IMR-90 (cell line): ENCODE results near the gene ONECUT1. TPM values are rescaled to one million over a fixed set of nuclear protein-coding genes. Genes with fewer than 3 reads are reported as not detected.

Experiments used
- ATAC-seq: fragments of 200-7000 bp; cut with Tn5 transposase; 2 replicates; pipeline ENCODE4 v1.9.1; 2020; ENCODE audit warnings: low read depth, mild to moderate bottlenecking, moderate library complexity
- BruUV-seq: library from RNA; stranded (reverse); fragments of 400-500 nt; replicated peaks from 2 replicates; lab custom pipeline; 2021; lab: Mats Ljungman, UMichigan
- CTCF ChIA-PET: fragments of 300-600 bp; formaldehyde crosslinking; extraction: SDS; loops from one replicate; lab custom pipeline; 2021; ENCODE audit warnings: antibody characterized with exemption; lab: Yijun Ruan, JAX
- POLR2A ChIA-PET: fragments of 300-600 bp; sonication (Branson Sonifier 250); formaldehyde crosslinking; loops from one replicate; lab custom pipeline; 2022; ENCODE audit warnings: antibody characterized with exemption; ENCODE audit not compliant: unreplicated experiment; lab: Charles Lee
- DNase-seq: peaks from one replicate; pipeline ENCODE4 v3.0.0; 2013
- H2AFZ ChIP-seq: replicated peaks from 2 replicates; pipeline ENCODE3; 2013; ENCODE audit warnings: low read length, mild to moderate bottlenecking; ENCODE audit not compliant: poor library complexity
- H2AK5ac ChIP-seq: 2 replicates; pipeline ENCODE4 v1.6.1; 2013; ENCODE audit warnings: low read depth, low read length, inconsistent platforms
- H2AK9ac ChIP-seq: replicated peaks from 2 replicates; pipeline ENCODE3; 2013; ENCODE audit warnings: mild to moderate bottlenecking, low read depth, low read length, moderate library complexity; ENCODE audit not compliant: poor library complexity
- H2BK120ac ChIP-seq: 2 replicates; pipeline ENCODE4 v1.6.1; 2013; ENCODE audit warnings: low read depth, low read length, inconsistent platforms
- H2BK15ac ChIP-seq: 3 replicates; pipeline ENCODE4 v1.6.1; 2013; ENCODE audit warnings: low read depth, low read length, inconsistent platforms
- H2BK20ac ChIP-seq: 2 replicates; pipeline ENCODE4 v1.6.1; 2013; ENCODE audit warnings: low read depth, mild to moderate bottlenecking, inconsistent platforms, low read length, moderate library complexity
- H2BK5ac ChIP-seq: 2 replicates; pipeline ENCODE4 v1.6.1; 2013; ENCODE audit warnings: mild to moderate bottlenecking, low read depth, low read length, inconsistent platforms; ENCODE audit not compliant: poor library complexity, severe bottlenecking
- H3K14ac ChIP-seq: replicated peaks from 2 replicates; pipeline ENCODE4 v1.6.1; 2013; ENCODE audit warnings: low read depth, low read length, inconsistent platforms
- H3K18ac ChIP-seq: 2 replicates; pipeline ENCODE4 v1.6.1; 2013; ENCODE audit warnings: low read depth, low read length, control low read depth
- H3K23ac ChIP-seq: 2 replicates; pipeline ENCODE4 v1.6.1; 2013; ENCODE audit warnings: low read depth, low read length, inconsistent platforms
- H3K27ac ChIP-seq: 2 replicates; pipeline ENCODE4 v1.5.1; 2013; ENCODE audit warnings: mild to moderate bottlenecking, control low read depth, low read length; ENCODE audit not compliant: insufficient read depth
- H3K27me3 ChIP-seq: 2 replicates; pipeline ENCODE4 v1.6.1; 2013; ENCODE audit warnings: low read length; ENCODE audit not compliant: control insufficient read depth, insufficient read depth
- H3K36me3 ChIP-seq: 2 replicates; pipeline ENCODE4 v1.6.1; 2013; ENCODE audit warnings: low read length, mixed read lengths; ENCODE audit not compliant: control insufficient read depth, insufficient read depth
- H3K4ac ChIP-seq: 2 replicates; pipeline ENCODE4 v1.6.1; 2013; ENCODE audit warnings: low read depth, low read length, inconsistent platforms
- H3K4me1 ChIP-seq: 2 replicates; pipeline ENCODE4 v1.6.1; 2013; ENCODE audit warnings: low read length, mixed read lengths; ENCODE audit not compliant: control insufficient read depth, insufficient read depth
- H3K4me2 ChIP-seq: 2 replicates; pipeline ENCODE4 v1.6.1; 2013; ENCODE audit warnings: low read depth, mild to moderate bottlenecking, control low read depth, low read length, moderate library complexity
- H3K4me3 ChIP-seq: 2 replicates; pipeline ENCODE4 v1.5.1; 2013; ENCODE audit warnings: low read depth, mild to moderate bottlenecking, control low read depth, low read length, moderate library complexity; ENCODE audit not compliant: insufficient read depth
- H3K56ac ChIP-seq: 2 replicates; pipeline ENCODE4 v1.6.1; 2013; ENCODE audit warnings: low read length, inconsistent platforms; ENCODE audit not compliant: insufficient read depth; ENCODE audit errors: extremely low read depth
- H3K79me1 ChIP-seq, 2 experiments: 2 replicates each; pipeline ENCODE4 v1.6.1; 2013; ENCODE audit warnings: low read length in 2 of 2, inconsistent platforms in 1 of 2, low read depth in 1 of 2
- H3K9ac ChIP-seq: 2 replicates; pipeline ENCODE4 v1.6.1; 2013; ENCODE audit warnings: low read depth, low read length, control low read depth
- H3K9me1 ChIP-seq: 2 replicates; pipeline ENCODE4 v1.6.1; 2013; ENCODE audit warnings: low read length, inconsistent platforms; ENCODE audit not compliant: insufficient read depth
- H3K9me3 ChIP-seq: 2 replicates; pipeline ENCODE4 v1.6.1; 2013; ENCODE audit warnings: low read length; ENCODE audit not compliant: control insufficient read depth, insufficient read depth
- H4K20me1 ChIP-seq: 2 replicates; pipeline ENCODE4 v1.6.1; 2013; ENCODE audit warnings: low read length, inconsistent platforms; ENCODE audit not compliant: insufficient read depth
- H4K5ac ChIP-seq: 2 replicates; pipeline ENCODE4 v1.6.1; 2013; ENCODE audit warnings: mild to moderate bottlenecking, low read depth, low read length, control low read depth
- H4K8ac ChIP-seq, 2 experiments: 2 replicates each; pipeline ENCODE4 v1.6.1; 2013; ENCODE audit warnings: low read depth in 2 of 2, low read length in 2 of 2, control low read depth in 1 of 2, inconsistent platforms in 1 of 2
- H4K91ac ChIP-seq: 2 replicates; pipeline ENCODE4 v1.6.1; 2013; ENCODE audit warnings: low read depth, low read length, inconsistent platforms; ENCODE audit not compliant: insufficient read depth
- FOS ChIP-seq: fragments of 150-350 bp; IDR thresholded peaks from 2 replicates; pipeline ENCODE4 v1.6.1; 2016; ENCODE audit warnings: low read depth, low read length
- WGBS, 2 experiments: methylation state at CpG; one replicate each; pipeline versions ENCODE4 v1.1.5 to v1.1.7; 2013; ENCODE audit warnings: missing lambda C conversion rate in 2 of 2; ENCODE audit not compliant: insufficient read length in 1 of 2; ENCODE audit errors: extremely low coverage in 2 of 2; 5-methylcytosine and 5-hydroxymethylcytosine counted together
- dilution Hi-C: fragments of 300-500 bp; cut with HindIII; formaldehyde crosslinking; loops from one replicate; pipeline ENCODE4 v1.14.3; 2018; ENCODE audit warnings: low sequenced_read_pairs; ENCODE audit not compliant: unreplicated experiment
- in situ Hi-C: fragments of 300-500 bp; cut with MboI; formaldehyde crosslinking; loops from 3 replicates; pipeline ENCODE4 v1.14.3; 2019; ENCODE audit warnings: low sequenced_read_pairs, inconsistent platforms, mixed read lengths
- intact Hi-C: fragments of 100-400 bp; cut with micrococcal nuclease; formaldehyde crosslinking; loops from 2 replicates; pipeline ENCODE4 v1.10.0; 2022
- polyA plus RNA-seq, 3 experiments: library from polyadenylated mRNA; depleted of rRNA; stranded (reverse); fragments of >200 nt; gene quantifications; 2 replicates each; pipeline ENCODE4 v1.2.3, GENCODE V29; 2012; ENCODE audit warnings: low replicate concordance in 1 of 3
- total RNA-seq: library from RNA; depleted of rRNA; stranded (reverse); fragments of >200 nt; gene quantifications from 2 replicates; pipeline ENCODE4 v1.2.3, GENCODE V29; 2012

ONECUT1 gene
- total and polyA plus RNA-seq, 2 of the 4 experiments (the other 2 are of a cell fraction), result not detected

GRCh38 chr15:52728899-52729298, 61.2 kb downstream of the ONECUT1 start:
- CTCF ChIA-PET, result no interaction called here
- no peak overlapping the region for H2BK5ac ChIP-seq
- ATAC-seq, result no peak
- H2BK120ac ChIP-seq, result no peak overlapping the region
- H2AK9ac ChIP-seq, result no peak overlapping the region
- H3K9ac ChIP-seq, result no peak overlapping the region
- H3K56ac ChIP-seq, result no peak overlapping the region
- no peak overlapping the region for H3K4me3 ChIP-seq
- H3K9me3 ChIP-seq, result no peaks in the 10 kb centered on the region
- peaks cover 2% of the 10 kb centered on the region; the same call in 1 of the 2 replicates for H3K27me3 ChIP-seq
- no peak overlapping the region for H2AFZ ChIP-seq
- no peaks in the 10 kb centered on the region for H3K9me1 ChIP-seq
- no peak overlapping the region for H2BK15ac ChIP-seq
- H4K5ac ChIP-seq, result no peak overlapping the region
- H3K4me1 ChIP-seq, result no peaks in the 10 kb centered on the region
- no peak overlapping the region for H3K4me2 ChIP-seq
- H2BK20ac ChIP-seq, result no peak overlapping the region
- WGBS, 2 experiments, result no CpG with 5 or more reads among the region's 2 CpGs
- no TSS peak for BruUV-seq
- DNase-seq, result peak; percentile 42
- no peak overlapping the region for H2AK5ac ChIP-seq
- H3K4ac ChIP-seq, result no peak overlapping the region
- no peaks in the 10 kb centered on the region for H3K79me1 ChIP-seq
- H4K8ac ChIP-seq, result no peak overlapping the region
- in situ Hi-C loops (loop anchor here (5.0 kb wide), 1 partner anchor 462 kb away; no protein-coding TSS in a partner anchor), dilution Hi-C loops (no loop called here), intact Hi-C loops (no loop called here)
- TF ChIP-seq FOS, result no peak
- H4K20me1 ChIP-seq, result no peaks in the 10 kb centered on the region
- H3K23ac ChIP-seq, result no peak overlapping the region
- no peak overlapping the region for H3K18ac ChIP-seq
- no peak overlapping the region for H3K27ac ChIP-seq
- no peak overlapping the region for H4K91ac ChIP-seq
- no peak overlapping the region for H3K14ac ChIP-seq
- POLR2A ChIA-PET, result no interaction called here
- no peaks in the 10 kb centered on the region for H3K36me3 ChIP-seq
